NB4 (cell line): ENCODE results near the gene DYNC1I1.

ENCODE experiments used
- DNase-seq: peaks from one replicate; pipeline ENCODE4 v3.0.0; 2010; ENCODE audit warnings: low read depth
- H3K4me3 ChIP-seq: one replicate; pipeline ENCODE4 v1.5.1; 2011; ENCODE audit warnings: mild to moderate bottlenecking, low read depth, low read length, moderate library complexity
- MYC ChIP-seq: IDR thresholded peaks from 2 replicates; pipeline ENCODE4 v1.6.1; 2011; ENCODE audit warnings: low read depth, low read length
- POLR2A ChIP-seq: IDR thresholded peaks from 2 replicates; pipeline ENCODE4 v1.6.1; 2011; ENCODE audit warnings: mild to moderate bottlenecking; ENCODE audit not compliant: insufficient read length; ENCODE audit errors: extremely low read depth
- TF ChIP-seq, protein P1 (sequence below): IDR thresholded peaks from 2 replicates; pipeline ENCODE4 v1.6.1; 2011; ENCODE audit warnings: low read depth, low read length
- TF ChIP-seq, protein P2 (sequence below): IDR thresholded peaks from one replicate; pipeline ENCODE4 v1.5.1; 2012; ENCODE audit warnings: low read depth, low read length

The DYNC1I1 gene

DNA sequence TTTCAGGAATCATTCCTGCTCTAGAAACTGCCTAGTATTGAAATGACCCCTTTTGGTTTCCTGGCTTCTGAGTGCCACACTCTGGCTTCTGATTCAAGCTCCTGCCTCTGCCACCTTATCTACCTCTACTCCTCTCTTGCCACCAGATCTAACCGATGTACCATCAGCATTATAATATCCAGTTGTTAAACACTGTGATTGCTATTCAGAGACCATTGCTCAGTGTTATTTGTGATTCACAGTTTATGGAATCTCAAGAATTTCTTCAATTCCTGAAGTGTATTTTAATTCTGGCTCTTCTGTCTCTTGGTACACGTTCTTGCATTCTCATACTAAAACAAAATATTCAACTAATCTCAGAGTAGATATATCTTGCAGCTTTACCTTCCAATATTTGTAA is 88.7 kb downstream of the DYNC1I1 start:
- no peak for DNase-seq
- TF ChIP-seq, protein P1, sequence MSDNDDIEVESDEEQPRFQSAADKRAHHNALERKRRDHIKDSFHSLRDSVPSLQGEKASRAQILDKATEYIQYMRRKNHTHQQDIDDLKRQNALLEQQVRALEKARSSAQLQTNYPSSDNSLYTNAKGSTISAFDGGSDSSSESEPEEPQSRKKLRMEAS = no peak
- TF ChIP-seq POLR2A (no peak), MYC (no peak)
- TF ChIP-seq, protein P2, sequence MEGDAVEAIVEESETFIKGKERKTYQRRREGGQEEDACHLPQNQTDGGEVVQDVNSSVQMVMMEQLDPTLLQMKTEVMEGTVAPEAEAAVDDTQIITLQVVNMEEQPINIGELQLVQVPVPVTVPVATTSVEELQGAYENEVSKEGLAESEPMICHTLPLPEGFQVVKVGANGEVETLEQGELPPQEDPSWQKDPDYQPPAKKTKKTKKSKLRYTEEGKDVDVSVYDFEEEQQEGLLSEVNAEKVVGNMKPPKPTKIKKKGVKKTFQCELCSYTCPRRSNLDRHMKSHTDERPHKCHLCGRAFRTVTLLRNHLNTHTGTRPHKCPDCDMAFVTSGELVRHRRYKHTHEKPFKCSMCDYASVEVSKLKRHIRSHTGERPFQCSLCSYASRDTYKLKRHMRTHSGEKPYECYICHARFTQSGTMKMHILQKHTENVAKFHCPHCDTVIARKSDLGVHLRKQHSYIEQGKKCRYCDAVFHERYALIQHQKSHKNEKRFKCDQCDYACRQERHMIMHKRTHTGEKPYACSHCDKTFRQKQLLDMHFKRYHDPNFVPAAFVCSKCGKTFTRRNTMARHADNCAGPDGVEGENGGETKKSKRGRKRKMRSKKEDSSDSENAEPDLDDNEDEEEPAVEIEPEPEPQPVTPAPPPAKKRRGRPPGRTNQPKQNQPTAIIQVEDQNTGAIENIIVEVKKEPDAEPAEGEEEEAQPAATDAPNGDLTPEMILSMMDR = no peak
- no peak overlapping the region for H3K4me3 ChIP-seq

DNA sequence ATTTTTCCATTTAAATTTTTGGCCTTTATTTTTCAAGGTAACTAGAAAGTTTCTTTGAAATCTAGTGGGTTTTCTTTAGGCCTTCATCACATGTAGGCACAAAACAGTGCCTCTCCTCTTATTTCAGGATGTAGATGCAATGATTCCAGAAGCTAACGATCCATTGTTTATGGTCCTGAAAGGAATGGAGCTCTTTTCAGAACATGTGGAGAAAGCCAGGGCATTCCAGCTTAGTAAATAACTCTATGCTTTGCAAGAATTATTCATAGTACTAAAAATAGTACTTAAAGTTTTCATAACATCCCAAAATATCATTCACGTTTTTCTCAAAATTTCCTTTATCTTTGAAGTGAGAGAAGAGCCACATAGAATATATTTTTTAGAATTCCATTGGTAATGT is 91.3 kb downstream of the DYNC1I1 start:
- DNase-seq = no peak
- TF ChIP-seq, protein P2 = no peak
- TF ChIP-seq POLR2A (no peak), MYC (no peak)
- TF ChIP-seq, protein P1 = no peak
- H3K4me3 ChIP-seq = no peak overlapping the region

DNA sequence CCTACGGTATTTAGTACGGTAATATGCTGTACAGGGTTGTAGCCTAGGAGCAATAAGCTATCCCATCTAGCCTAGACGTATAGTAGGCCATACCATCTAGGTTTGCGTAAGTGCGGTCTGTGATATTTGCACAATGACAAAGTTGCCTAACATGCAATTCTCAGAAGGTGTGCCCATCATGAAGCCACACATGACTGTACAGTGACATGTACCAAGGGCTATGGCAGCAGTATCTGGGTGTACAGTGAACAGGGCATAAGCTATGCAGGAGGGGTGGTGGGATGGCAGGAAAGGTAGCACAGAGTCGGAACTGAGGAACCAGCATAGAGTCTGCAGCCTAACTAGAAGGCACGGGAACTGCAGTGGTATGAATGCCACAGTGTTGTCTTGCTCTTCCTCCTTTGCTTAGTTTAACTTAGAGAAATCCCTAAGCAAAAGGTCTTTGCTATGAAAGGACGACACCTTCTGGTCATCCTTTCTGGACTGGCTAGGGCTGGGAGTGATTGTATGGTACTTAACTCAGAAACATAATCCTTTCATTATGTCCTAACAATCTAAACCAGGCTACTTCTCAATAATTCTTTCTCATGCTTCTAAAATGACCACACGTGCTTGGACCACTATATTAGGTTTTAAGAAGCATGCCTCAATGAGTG is 93.5 kb downstream of the DYNC1I1 start:
- H3K4me3 ChIP-seq = no peak overlapping the region
- TF ChIP-seq, protein P1 = no peak
- TF ChIP-seq, protein P2 = peak; percentile 38
- TF ChIP-seq MYC (no peak), POLR2A (no peak)
- DNase-seq = peak; percentile 31

DNA sequence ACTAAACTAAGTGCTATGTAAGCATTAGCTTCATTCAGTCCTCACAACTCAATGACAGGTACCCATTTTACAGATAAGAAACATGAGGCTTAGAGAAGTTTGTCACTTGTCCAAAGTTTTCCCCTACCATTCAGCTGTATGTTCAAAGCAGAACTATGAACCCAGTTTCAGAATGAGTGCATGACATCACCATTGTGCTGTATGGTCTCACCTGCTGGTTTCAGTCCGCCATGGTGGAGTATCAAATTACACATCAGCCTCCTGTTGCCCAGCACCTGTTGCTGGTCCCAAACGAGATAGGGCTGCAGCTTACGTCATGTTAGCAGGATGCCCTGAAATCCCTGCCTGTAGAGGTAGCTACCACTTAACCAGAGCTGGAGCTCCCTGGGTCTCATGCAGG is 95.0 kb downstream of the DYNC1I1 start:
- no peak for DNase-seq
- H3K4me3 ChIP-seq = no peak overlapping the region
- TF ChIP-seq, protein P2 = no peak
- TF ChIP-seq POLR2A (no peak), MYC (no peak)
- TF ChIP-seq, protein P1 = no peak

DNA sequence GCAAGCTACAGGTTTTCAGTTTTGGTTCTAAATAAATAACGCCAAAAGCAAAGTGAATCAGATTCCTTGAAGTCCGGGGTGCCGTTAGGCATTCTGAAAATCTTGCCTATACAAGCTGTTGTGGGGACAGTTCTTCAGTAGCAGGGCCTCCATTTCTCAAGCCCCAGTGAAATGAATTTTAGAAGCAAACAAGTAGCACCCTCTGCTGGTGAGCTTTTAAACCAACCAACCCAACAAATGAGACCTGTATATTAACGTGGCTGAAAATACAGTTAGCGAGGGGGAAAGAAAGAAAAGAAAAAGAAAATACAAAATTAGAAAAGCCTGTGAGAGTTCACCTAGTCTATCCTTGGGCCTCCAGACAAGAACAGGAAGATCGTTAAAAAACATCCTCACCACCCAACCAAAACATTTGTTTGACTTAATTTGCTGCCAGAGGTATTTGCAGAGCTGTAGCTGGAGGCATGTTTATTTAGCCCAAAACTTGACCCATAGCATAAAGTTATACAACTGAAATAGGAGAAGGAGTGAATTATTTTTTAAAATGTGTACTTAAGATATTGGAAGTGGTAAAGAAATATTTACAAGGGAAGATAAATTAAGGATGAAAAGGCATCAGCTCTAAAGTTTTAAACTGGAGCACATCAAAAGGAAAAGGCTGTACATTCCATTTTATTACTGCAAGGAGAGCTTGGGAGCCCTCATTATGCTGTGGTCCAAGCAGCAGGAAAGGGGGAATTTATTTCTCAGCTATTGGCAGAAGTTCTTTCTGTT is 98.9 kb downstream of the DYNC1I1 start:
- no peak overlapping the region for H3K4me3 ChIP-seq
- peak; percentile 65 for DNase-seq
- TF ChIP-seq, protein P1 = no peak
- TF ChIP-seq, protein P2 = peak; percentile 69

DNA sequence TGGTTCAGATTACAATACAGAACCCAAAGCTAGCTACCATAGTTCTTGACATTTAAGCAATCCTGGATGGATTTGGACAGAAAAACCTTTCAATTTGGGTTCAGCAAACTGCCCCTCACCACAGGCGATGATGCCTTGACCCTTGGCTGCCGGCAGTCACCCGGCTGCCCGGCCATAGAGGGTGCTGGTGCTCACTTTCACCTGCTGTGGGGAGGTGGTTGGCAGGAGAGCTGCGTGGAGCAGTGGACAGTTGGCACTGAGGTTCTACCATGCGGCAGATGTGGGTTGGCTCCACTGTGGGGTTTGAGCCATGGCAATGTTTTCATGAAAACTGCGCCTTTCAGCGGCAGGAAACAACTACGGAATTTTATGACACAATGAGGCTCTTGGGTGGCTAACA is 99.5 kb downstream of the DYNC1I1 start:
- no peak overlapping the region for H3K4me3 ChIP-seq
- TF ChIP-seq, protein P2 = no peak
- TF ChIP-seq MYC (no peak), POLR2A (no peak)
- TF ChIP-seq, protein P1 = no peak
- no peak for DNase-seq
